GM18519 (cell line): ENCODE results near the gene DOCK9.

Experiments
- ATAC-seq: cut with Tn5 transposase; IDR thresholded peaks from one replicate; pipeline ENCODE4 v1.9.1; 2021; ENCODE audit warnings: mild to moderate bottlenecking, moderate library complexity; ENCODE audit not compliant: unreplicated experiment, low FRiP score

The DOCK9 gene

DNA sequence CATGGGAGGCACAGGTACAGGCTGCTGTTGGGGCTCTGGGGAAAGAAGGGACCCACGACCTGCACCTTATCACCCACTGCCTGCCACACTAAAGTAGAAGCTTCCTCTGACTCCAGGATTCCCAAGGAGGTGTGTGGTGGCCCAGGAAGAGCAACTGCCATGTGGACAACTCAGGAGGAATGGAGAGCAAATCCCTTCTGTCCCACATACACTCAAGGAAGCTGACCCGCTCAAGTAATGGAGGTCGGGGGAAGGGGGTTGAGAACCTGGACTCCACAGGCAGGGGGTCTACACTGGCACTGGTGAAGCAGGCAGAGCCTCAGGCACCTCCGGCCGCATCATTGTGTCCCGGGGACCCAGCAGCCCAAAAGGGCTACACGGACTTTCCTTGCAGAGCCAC lies 196.0 kb downstream of the DOCK9 start:
- ATAC-seq, result no peak

- no peak for ATAC-seq
Observed at GRCh38 chr13:98781470-98781869, 196.4 kb downstream of the DOCK9 start.

DNA sequence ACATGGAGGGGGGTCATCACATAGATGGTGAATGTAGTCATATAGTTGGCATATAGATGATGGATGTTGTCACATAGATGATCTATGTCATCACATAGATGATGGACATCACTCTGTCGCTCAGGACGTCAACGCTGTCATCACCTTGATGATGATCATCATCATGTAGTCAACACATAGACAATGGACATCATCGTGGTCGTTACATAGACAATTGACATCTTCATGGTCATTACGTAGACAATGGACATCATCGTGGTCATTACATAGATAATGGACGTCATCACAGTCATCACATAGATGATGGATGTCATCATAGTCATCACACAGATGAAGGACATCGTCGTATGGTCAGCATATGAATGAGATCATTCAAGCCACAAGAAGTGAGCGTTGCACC lies 196.8 kb downstream of the DOCK9 start:
- no peak for ATAC-seq

- no peak for ATAC-seq
Observed at GRCh38 chr13:98780451-98780850, 197.4 kb downstream of the DOCK9 start.

- no peak for ATAC-seq
Observed at GRCh38 chr13:98779695-98780094, 198.2 kb downstream of the DOCK9 start.

GRCh38 chr13:98778749-98779148 lies 199.1 kb downstream of the DOCK9 start:
- ATAC-seq, result no peak

GRCh38 chr13:98776644-98777043 lies 201.2 kb downstream of the DOCK9 start:
- ATAC-seq, result no peak

DNA sequence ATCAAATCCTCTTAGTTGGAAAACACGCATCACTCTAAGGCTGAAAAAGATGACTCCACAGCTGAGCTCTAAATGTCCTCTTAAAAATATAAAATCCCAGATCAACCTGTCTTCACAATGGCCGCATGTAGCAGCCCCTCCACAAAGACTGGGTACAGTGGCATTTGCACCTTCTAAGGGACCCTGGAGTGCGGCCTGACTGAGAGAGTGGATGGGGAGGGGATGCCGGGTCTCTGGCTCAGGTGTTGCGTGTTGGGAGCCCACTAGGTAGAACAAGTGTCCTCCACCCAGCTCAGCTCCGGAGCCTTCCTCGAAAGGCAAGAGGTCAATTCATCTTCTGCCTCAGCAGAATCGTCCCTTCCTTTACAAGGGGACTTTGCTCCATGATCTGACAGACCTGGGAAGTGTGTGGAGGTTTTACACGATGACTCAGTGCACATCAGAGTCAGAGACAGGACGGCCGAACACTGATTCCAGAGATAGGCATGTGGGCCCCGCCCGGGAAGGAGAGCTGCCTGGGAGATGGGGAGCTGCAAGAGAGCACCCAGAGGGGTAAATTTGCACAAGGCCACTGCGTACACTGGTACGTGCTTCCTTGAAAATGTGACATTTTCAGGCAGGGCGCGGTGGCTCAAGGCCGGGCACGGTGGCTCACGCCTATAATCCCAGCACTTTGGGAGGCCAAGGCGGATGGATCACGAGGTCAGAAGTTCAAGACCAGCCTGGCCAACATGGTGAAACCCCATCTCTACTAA lies 201.8 kb downstream of the DOCK9 start:
- no peak for ATAC-seq

DNA sequence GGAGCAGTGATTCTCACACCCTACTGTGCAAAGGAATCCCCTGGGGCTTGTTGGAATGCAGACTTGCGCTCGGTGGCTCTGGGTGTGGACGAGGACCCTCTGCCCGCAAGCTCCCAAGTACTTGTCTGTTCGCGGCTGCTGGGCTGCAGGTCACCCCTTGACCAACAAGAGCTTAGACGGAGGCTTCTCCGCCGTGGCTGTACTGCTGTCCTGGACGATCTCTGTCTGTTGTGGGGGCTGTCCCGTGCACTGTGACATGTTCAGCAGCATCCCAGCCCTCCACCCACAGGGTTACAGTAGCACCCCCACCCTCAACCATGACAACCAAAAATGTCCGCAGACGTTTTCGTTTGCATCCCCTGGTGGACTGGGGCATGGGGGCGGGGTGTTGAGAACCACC lies 202.5 kb downstream of the DOCK9 start:
- no peak for ATAC-seq

DNA sequence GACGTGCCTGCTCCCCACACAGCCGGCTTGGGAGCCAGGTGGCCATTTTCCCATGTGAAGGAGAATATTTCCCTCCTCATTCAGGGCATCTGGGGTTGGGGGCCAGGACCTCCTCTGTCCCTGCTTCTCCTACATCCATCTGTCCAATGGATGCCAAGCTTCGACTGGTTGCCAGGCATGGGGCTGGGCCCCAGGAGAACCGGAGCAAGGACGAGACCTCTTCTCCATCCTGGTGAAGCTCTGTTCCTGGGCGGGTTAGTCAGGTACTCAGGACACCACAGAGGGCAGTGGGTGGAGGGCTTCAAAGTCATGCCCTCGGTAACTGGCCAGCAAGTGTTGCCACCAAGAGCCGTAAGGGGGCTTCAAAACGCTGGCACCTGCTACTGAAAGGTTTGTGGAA lies 203.1 kb downstream of the DOCK9 start:
- ATAC-seq, result no peak

- no peak for ATAC-seq
Observed at GRCh38 chr13:98773921-98774320, 203.9 kb downstream of the DOCK9 start.

DNA sequence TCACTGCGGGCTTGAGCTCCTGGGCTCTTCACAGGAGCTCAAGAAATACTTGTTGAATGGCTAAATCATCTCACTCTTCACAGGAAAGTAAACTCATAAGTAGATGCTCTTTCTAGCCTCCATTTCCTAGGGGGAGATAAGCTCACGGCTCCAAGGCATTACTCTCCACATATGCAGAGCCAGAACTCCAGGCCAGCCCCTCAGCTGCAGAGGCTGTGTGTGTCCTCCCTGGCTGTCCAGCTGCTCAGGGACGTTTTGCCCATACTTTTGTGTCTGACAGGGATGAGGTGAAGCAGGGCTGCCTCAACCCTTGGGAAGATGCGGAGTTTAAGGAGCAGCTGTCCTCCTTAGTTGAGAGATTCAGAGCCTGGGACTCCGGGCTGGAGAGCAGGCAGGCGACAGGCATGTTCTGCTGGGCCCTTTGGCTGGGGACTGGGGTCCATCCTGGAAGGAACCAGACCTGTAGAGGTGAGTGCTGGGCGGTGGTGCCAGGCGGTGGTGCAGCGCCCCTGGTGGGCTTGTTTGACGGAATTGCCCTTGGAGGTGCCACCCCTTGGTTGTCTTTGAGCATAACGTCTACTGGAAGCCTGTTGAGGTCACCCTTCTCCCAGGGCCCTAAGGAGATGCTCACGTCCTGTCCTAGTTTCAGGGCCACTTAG lies 204.9 kb downstream of the DOCK9 start:
- no peak for ATAC-seq

DNA sequence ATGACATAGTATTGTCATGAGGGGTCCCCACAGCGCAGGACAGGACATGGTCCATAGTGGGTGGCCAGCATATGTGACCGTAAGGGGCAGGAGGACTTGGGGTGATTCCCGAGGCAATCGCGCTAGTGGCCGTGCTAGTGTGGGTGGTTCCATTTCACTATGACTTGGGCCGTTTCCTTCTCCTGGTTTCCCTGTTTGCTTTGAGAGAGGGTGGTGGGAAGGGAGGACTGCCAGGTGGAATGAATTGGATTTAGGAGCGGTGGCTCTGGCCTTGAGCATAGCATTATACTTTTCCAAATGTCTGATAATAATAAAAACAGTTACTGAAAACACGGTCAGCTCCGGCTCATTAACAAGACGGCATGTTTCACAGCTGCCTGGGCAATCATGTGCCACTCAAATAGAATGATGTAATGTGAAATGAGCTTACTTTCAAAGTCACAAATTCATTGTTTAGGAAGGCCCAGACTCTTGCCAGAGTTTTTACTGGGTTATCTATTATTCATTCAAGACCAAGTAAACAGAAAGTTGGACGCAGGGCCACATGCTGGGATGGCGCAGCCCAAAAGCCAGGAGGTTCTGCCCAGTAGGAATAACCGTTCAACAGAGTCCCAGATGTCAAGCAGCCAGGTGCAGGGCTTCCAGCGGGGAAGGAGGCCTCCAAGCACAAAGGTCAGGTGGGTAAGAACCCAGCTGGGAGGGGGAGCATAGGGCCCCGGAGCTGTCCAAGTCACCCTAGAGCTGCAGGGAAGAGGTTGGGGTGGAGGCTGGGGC lies 205.8 kb downstream of the DOCK9 start:
- ATAC-seq, result no peak

- ATAC-seq, result no peak
Observed at GRCh38 chr13:98769736-98770135, 208.1 kb downstream of the DOCK9 start.

DNA sequence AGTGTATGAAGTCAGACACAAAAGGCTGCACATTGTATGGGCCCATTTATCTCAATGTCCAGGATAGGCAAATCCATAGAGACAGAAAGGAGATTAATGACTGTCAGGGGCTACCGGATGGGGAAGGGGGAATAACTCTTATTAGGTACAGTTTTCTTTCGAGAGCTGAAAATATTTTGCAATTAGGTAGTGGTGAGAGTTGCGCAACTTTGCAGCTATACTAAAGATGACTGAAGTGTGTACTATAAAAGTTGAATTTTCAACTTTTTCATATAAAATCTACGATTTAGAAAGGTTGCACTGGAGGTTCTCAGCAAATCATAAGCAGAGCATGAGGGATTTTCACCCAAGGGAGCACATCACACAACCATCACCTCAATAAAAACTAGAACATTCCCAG lies 209.3 kb downstream of the DOCK9 start:
- no peak for ATAC-seq

- ATAC-seq, result no peak
Observed at GRCh38 chr13:98766697-98767096, 211.2 kb downstream of the DOCK9 start.

DNA sequence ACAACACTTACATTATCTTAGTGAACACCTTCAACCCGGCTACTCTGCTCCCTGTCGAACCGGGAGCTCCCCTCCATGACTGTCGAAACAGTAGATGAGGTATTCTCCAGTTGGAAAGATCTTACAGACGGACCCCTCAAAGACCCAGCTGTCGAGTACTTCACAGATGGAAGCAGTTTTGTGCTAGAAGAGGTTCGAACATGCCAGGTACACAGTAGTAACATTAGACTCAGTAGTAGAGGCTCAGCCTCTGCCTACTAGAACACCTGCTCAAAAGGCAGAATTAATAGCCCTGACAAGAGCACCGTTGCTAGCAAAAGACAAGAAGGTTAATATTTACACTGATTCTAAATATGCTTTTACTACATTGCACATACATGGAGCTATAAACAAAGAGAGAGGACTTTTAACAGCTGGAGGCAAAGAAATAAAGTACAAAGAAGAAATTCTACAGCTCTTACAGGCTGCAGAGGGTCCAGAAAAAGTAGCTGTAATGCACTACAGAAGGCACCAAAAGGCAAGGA lies 211.8 kb downstream of the DOCK9 start:
- ATAC-seq, result no peak

- no peak for ATAC-seq
Observed at GRCh38 chr13:98761986-98762616, 215.8 kb downstream of the DOCK9 start.

DNA sequence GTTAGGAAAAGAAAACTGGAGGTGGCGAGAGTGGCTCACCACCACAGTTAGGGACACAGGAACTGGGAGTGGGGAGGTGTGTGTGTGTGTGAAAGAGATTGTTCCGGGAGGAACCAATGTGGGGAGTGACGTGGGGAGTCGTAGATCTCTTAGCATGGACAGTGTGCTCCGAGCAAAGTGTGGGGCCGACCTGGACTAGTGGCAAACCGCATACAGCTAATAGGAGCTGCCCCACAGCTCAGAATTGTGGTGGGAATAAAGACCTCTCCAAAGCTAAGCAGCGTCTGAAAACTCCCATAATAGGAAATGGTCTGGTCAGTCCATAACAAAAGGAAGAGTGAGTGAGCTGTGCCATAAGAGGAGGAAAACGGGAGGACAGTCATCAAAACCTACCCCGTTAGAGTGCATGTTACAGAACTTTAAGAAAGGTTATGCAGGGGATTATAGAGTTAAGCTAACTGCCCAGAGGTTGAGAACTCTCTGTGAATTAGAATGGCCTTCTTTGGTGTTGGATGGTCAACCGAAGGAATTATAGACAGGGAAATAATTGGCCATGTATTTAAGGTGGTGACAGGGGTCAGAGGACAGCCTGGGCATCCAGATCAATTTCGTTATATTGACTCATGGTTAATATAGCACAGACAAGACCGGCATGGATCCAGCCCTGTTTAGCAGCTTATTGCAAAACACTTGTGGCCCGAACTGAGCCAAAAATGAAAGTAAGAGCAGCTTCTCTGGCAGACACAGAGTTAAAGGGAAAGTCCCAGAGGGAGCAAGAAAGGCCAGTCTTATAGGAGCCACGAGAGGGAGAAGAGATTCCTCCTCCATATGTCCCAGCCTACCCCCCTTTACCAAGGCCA lies 216.5 kb downstream of the DOCK9 start:
- peak; percentile 58 for ATAC-seq

DNA sequence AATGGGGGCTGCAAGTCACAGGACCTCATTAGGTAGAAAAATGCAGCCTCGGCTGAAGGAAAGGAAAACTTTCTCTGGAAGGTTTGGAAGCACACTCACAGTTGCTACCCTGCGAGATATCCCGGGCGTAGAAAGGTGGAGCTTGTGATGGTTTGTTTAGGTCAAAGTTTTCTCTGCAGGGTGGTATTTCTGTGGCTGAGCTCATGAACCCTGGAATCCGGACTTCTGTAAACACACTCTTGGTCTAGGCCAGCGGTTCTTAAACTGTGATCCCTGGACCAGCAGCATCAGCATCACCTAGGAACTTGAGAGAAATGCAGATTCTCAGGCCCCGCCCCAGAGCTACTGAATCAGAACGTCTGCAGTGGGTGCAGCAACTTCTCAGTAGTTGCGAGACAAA lies 222.1 kb downstream of the DOCK9 start:
- ATAC-seq, result no peak
